SK-N-SH treated with all-trans-retinoic acid at 6 μM for 48 hours (cell line): ENCODE measurements around the gene ABCC9.

Source experiments
- CREB5 ChIP-seq: fragments of 250-450 bp; sonication (Bioruptor Pico); IDR thresholded peaks from 2 replicates; pipeline ENCODE4 v1.5.1; 2020; ENCODE audit warnings: low read depth, mild to moderate bottlenecking, moderate library complexity
- GLIS3 ChIP-seq: fragments of 250-450 bp; sonication (Bioruptor Pico); IDR thresholded peaks from 2 replicates; pipeline ENCODE4 v1.5.0; 2020; ENCODE audit warnings: mild to moderate bottlenecking, moderate library complexity
- POU6F1 ChIP-seq: fragments of 250-450 bp; sonication (Bioruptor Pico); IDR thresholded peaks from 2 replicates; pipeline ENCODE4 v1.8.0; 2021; ENCODE audit warnings: low read depth, mild to moderate bottlenecking, moderate library complexity, borderline replicate concordance
- RARB ChIP-seq: fragments of 250-450 bp; sonication (Bioruptor Pico); IDR thresholded peaks from 2 replicates; pipeline ENCODE4 v1.8.0; 2021; ENCODE audit warnings: mild to moderate bottlenecking, moderate library complexity

- TF ChIP-seq RARB (CRISPR knock-in tag) (no peak), CREB5 (no peak), POU6F1 (CRISPR knock-in tag) (no peak), GLIS3 (CRISPR knock-in tag) (no peak)
Measured at GRCh38 chr12:21776175-21776574, 165.1 kb downstream of the ABCC9 start.
